Activated CD4-positive, alpha-beta T cell treated with anti-CD3 and anti-CD28 coated beads for 4 hours (primary cell): ENCODE results near the gene HSPB7.
"Not testable (repeated sequence)": the region's sequence is repeated elsewhere in the genome, so short reads cannot be mapped to it uniquely, and the experiment has no call there.

Source experiments
- DNase-seq, 2 donors: peaks; one replicate each; pipeline ENCODE4 v3.0.0-alpha.2; 2020

Gene HSPB7

GRCh38 chr1:16017461-16018303 lies at the start of gene HSPB7:
TSS of gene HSPB7 (minus strand) at chr1:16018043. CDS start at chr1:16017963, 80 bp downstream.
- no peak for DNase-seq

GRCh38 chr1:16067127-16067768 lies 49.4 kb upstream of the HSPB7 start:
- no peak for DNase-seq

- no peak for DNase-seq
These were observed 48.4 kb upstream of the HSPB7 start for GRCh38 chr1:16066245-16066644.

- no peak for DNase-seq
These were observed 47.4 kb upstream of the HSPB7 start for GRCh38 chr1:16065269-16065576.

GRCh38 chr1:16064536-16065268 lies 46.9 kb upstream of the HSPB7 start:
- no peak for DNase-seq

- no peak for DNase-seq
These were observed 46.1 kb upstream of the HSPB7 start for GRCh38 chr1:16063921-16064320.

- DNase-seq, result no peak
These were observed 45.5 kb upstream of the HSPB7 start for GRCh38 chr1:16063226-16063829.

GRCh38 chr1:16062687-16063075 lies 44.8 kb upstream of the HSPB7 start:
- DNase-seq, result not testable (repeated sequence)

GRCh38 chr1:16061989-16062686 lies 44.3 kb upstream of the HSPB7 start:
- not testable (repeated sequence) for DNase-seq

GRCh38 chr1:16061266-16061665 lies 43.4 kb upstream of the HSPB7 start:
- no peak for DNase-seq

- not testable (repeated sequence) for DNase-seq
These were observed 40.7 kb upstream of the HSPB7 start for GRCh38 chr1:16058394-16059120.

GRCh38 chr1:16057314-16057915 lies 39.6 kb upstream of the HSPB7 start:
- DNase-seq, result not testable (repeated sequence)

GRCh38 chr1:16056521-16056912 lies 38.7 kb upstream of the HSPB7 start:
- not testable (repeated sequence) for DNase-seq

- DNase-seq, result peak; percentile 67 to 90
These were observed 38.0 kb upstream of the HSPB7 start for GRCh38 chr1:16055613-16056520.

- no peak for DNase-seq
These were observed 37.0 kb upstream of the HSPB7 start for GRCh38 chr1:16054598-16055540.

GRCh38 chr1:16053781-16054502 lies 36.1 kb upstream of the HSPB7 start:
- DNase-seq, result no peak

- DNase-seq, result not testable (repeated sequence)
These were observed 34.1 kb upstream of the HSPB7 start for GRCh38 chr1:16051949-16052348.

GRCh38 chr1:16051039-16051438 lies 33.2 kb upstream of the HSPB7 start:
- DNase-seq, result no peak

GRCh38 chr1:16050328-16050727 lies 32.5 kb upstream of the HSPB7 start:
- DNase-seq, result no peak
